ENCODE results near the gene DCTN5.

DCTN5 gene

GRCh38 chr16:23724096-23724784 is 83.0 kb downstream of the DCTN5 start:
- no peak for FAIRE-seq
- no peak for DNase-seq (ENCODE audit: insufficient read length, low spot score)

DNA sequence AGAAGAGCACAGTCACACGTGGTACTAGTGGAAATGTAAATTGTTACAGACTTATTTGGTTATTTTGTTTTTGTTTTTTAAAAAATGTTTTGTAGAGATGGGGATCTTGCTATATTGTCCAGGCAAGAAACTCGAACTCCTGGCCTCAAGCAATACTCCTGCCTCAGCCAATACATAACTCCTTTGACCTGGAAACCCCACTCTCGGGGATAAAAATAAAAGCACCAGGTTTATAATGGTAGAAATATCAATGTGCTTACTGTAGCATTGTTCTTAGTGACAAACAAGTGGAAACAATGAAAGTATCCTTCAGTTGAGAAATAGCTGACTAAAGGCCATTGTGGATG is 83.5 kb downstream of the DCTN5 start:
- DNase-seq (ENCODE audit: insufficient read length, low spot score) (no peak), FAIRE-seq (no peak)

DNA sequence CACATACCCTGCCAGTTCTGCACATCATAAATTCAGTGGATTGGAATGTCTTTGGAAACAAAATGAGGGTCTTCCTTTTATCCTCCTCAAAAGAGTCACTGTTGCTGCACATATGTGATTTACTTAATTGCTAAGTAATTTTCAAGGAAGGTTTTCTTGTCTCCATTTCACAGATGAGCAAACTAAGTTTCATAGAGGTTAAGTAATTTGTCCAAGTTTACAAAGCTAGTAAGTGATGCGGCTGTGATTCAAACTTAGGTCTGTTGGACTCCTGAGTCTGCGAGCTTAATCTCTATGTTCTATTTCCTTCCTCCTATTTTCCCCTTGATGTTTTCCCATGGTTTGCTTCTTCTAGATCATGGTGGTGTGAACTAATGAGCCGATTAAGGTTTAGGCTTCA is 85.4 kb downstream of the DCTN5 start:
- DNase-seq (ENCODE audit: insufficient read length, low spot score) (no peak), FAIRE-seq (no peak)
